Stimulated activated CD4-positive, alpha-beta T cell treated with anti-CD3 and anti-CD28 coated beads, Interleukin-15, amount 100 ng/mL, for 1 hour (primary cell): ENCODE measurements around the gene TMEM131.
"Not testable (repeated sequence)": the region's sequence is repeated elsewhere in the genome, so short reads cannot be mapped to it uniquely, and the experiment has no call there.

ENCODE experiments used
- DNase-seq, 2 donors: peaks; one replicate each; pipeline ENCODE4 v3.0.0-alpha.2; 2020; ENCODE audit warnings: low read depth in 1 of 2, low spot score in 1 of 2

TMEM131 gene

DNA sequence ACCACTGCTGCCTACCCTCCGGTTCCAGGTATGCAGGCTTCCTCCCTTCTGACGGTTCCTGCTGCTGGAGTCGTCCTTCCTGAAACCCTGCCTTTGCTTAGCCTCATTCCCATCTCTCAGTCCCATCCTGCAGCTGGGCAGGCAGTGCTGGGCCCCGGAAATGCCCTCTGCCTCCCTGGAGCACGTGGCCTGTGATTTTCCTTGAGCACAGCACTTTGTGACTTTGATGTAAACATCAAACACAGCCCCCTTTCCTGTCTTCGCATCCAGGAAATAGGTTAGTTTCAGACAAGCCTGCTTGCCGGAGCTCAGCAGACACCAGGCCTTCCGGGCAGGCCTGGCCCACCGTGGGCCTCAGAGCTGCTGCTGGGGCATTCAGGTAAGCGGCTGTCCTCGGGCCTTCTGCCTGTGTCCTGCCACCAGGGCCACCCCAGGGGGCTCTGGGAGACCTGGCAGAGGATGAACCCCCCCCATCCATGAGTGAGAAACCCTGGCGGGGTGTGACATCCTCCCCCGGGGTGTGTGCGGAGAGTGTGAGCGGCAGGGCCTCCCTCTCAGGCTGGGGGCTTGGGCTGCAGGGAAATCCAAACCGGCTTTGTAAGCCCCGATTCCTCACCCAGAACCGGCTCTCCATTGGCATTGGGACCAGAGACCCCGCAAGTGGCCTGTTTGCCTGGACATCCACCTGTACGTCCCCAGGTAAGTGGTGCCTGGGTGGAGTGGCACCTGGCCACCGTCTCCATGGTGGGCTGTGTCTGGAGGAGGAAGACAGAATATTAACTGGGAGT lies 282.3 kb downstream of the TMEM131 start, which contains the start of gene ZAP70:
Gene ZAP70 (plus strand): TSS at position 281 of the 788 bp plus-strand sequence. CDS start 10,461 bp downstream, outside the sequence.
- peak; percentile 38 to 51 for DNase-seq

DNA sequence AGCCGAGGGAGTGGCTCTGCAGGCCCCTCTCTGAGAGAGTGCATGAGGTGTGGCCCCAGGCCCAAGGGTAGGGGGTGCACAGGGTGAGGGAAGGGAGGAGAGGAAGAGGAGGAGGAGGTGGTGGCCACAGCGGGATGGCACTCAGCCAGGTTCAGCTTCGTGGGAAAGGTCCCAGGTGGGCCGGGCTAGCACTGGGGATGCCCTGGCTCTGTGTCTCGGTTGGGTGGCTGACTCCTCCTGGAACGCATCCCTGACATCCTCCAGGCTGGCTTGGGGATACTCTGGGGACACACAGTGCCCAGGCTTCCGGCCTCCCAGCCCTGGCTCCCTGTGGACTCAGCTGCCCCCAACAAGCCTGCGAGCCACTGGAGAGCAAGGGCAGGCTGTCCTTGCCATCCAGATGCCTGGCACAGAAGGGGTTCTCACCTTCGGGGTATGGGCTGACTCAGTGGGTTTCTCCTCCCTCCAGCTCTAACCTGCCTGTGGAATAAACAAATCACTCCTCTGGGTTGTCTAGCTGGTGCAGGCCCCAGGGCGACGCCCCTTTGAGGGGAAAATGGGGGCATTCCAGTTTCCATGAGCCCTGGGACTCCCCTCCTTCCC lies 283.0 kb downstream of the TMEM131 start:
- DNase-seq, result peak; percentile 32 to 45

GRCh38 chr2:97712175-97712574 lies 283.6 kb downstream of the TMEM131 start:
- DNase-seq, result not testable (repeated sequence)

GRCh38 chr2:97711394-97711711 lies 284.4 kb downstream of the TMEM131 start:
- DNase-seq, result no peak

DNA sequence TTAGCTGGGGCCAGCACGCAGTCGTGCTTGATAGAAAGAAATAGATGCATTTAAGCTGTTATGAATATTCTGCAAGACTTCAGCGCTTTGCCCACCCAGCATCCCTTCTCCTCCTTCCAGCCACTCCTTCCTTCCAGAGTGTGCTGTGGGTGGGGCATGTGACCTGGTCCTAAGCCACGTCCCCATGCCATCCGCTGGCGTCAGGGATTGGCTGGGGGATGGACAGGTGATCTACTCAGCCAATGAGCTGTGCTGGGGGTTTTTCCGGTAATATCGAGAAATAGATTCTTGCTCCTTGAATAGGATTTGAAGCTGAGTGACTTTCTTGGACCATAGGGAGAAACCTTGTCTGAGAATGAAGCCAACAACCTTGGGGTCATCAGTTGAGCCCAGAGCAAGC lies 287.1 kb downstream of the TMEM131 start:
- no peak for DNase-seq

- no peak for DNase-seq
Observed at GRCh38 chr2:97708048-97708380, 287.7 kb downstream of the TMEM131 start.

GRCh38 chr2:97707362-97708047 lies 288.2 kb downstream of the TMEM131 start:
- DNase-seq, result no peak

GRCh38 chr2:97706708-97707345 lies 288.9 kb downstream of the TMEM131 start:
- DNase-seq, result no peak
